Measurements from ENCODE around the gene KDM4B.
"Not testable (repeated sequence)": the region's sequence is repeated elsewhere in the genome, so short reads cannot be mapped to it uniquely, and the experiment has no call there.

KDM4B gene

DNA sequence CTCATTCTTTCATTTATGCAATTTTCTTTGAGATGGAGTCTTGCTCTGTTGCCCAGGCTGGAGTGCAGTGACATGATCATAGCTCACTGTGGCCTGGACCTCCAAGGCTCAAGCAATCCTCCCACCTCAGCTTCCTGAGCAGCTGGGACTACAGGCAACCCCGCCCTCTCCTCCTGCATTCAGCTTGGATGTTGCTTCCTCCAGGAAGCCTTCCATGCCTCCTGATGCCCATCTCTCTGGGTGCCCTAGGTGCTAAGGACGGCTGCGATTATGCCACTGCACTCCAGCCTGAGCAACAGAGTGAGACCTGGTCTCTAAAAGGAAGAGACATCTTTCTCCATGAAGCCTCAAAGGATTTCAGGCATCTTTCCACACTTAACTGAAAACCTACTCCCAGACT is 209.9 kb downstream of the KDM4B start:
- no peak for DNase-seq (ENCODE audit: low read depth)

DNA sequence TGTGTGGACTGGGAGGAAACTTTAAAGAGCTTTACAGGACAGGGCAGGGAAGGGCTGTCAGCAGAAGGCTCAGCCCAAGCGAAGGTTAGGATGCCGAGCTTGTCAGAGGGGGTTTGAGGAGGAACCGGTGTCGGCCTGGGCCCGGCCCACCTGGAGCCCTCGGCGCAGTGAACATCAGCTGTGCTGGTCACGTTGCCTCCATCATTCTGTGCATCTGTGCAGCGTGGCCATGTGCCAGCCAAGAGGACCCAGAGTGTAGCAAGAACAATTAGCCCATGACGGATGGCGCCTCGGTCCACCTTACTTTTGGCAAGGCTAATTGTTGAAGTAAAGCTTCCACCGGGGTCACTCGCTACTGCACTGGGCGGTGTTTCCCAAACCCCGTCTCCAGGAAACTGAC is 210.3 kb downstream of the KDM4B start:
- DNase-seq (ENCODE audit: low read depth), result no peak

DNA sequence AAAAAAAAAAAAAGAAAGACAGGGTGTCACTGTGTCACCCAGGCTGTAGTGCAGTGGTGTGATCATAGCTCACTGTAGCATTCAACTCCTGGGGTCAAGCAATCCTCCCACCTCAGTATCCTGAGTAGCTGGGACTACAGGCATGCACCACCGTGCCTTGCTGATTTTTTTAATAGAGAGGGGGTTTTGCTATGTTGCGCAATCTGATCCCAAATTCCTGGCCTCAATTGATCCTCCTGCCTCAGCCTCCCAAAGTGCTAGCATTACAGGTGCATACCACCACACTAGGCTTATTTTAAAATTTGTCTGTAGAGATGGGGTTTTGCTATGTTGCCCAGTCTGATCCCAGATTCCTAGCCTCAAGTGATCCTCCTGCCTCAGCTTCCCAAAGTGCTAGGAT is 212.4 kb downstream of the KDM4B start:
- no peak for DNase-seq (ENCODE audit: low read depth)

DNA sequence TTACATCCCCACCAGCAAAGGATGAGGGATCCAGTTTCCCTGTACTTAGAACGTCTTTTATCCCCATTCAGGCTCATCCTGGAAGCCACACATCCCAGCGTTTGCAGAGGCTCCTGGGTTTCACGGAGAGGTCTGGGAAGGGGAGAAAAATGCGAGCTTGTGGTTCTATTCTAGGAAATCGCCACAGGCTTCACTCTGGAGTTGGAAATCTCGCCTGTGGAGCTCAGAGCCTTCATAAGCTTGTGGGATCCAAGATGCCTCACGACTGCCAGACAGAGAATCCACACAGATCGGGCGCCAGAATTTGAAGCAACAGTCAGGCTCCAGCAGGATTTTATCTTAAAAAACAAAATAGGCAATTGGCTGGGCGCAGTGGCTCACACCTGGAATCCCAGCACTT is 213.8 kb downstream of the KDM4B start:
- DNase-seq (ENCODE audit: low read depth), result no peak

DNA sequence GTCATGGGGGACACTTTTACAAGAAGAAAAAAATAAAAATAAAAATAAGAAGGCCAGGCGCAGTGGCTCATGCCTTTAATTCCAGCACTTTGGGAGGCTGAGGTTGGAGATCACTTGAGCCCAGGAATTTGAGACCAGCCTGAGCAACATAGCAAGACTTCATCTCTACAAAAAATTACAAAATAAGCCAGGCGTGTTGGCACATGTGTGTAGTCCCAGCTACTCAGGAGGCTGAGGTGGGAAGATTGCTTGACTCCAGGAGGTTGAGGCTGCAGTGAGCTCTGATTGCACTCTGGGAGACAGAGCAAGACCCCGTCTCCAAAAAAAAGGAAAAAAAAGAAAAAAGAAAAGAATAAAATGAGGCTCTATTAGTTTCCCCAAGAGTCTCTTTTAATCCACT is 214.7 kb downstream of the KDM4B start:
- no peak for DNase-seq (ENCODE audit: low read depth)

GRCh38 chr19:5184930-5185329 is 216.0 kb downstream of the KDM4B start:
- DNase-seq (ENCODE audit: low read depth), result no peak

- peak; percentile 93 for DNase-seq (ENCODE audit: low read depth)
Observed at GRCh38 chr19:5186293-5187050, 217.6 kb downstream of the KDM4B start.

GRCh38 chr19:5188548-5189317 is 219.8 kb downstream of the KDM4B start:
- no peak for DNase-seq (ENCODE audit: low read depth)

DNA sequence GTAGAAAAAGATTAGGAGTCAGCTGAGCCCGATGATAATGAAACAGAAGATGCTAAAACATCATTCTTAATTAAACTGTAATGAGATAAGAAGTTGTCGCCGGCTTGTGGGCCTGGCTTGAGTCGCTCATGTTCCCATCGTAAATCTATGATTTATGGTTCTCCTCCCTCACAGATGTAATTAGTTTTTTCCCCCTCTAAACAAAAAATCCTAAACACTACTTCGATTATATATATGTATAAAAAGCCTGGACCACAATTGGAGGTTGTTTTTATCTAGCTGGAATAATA is 220.3 kb downstream of the KDM4B start:
- DNase-seq (ENCODE audit: low read depth), result no peak

DNA sequence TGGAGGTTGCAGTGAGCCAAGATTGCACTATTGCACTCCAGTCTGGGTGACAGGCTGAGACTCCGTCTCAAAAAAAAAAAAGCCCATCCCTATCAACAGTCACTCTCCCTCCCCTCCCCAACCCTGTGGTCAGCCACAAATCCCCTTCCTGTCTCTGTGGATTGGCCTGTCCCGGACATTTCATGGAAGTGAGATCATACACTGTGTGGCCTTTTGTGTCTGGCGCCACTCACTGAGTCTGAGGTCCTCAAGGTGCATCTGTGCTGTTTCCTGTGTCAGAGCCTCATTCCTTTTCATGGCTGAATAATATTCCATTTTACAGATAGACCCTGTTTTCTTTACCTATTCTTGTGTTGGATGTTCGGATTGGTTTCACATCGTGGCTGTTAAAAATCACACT is 222.2 kb downstream of the KDM4B start:
- DNase-seq (ENCODE audit: low read depth), result no peak

- no peak for DNase-seq (ENCODE audit: low read depth)
Observed at GRCh38 chr19:5192568-5192967, 223.7 kb downstream of the KDM4B start.

DNA sequence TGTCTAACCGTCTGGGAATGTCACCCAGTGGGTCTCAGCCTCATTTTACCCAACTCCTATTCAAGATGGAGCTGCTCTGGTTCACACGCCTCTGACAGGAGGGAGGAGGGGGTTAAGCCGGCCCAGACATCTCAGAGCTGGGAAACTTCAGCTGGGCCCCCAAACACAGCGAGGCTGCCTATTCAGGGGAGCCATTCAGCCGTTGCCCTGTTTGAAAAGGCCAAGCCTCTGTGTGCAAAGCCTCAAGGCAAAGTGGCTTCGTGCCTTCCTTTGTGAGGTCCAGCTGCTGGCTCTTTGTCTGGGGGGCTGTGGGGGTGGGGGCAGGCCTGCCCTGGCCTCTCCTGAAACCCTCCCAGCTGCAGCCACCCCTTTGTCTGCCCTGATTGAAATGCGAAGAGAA is 224.3 kb downstream of the KDM4B start:
- no peak for DNase-seq (ENCODE audit: low read depth)

GRCh38 chr19:5194641-5195040 is 225.7 kb downstream of the KDM4B start:
- no peak for DNase-seq (ENCODE audit: low read depth)

DNA sequence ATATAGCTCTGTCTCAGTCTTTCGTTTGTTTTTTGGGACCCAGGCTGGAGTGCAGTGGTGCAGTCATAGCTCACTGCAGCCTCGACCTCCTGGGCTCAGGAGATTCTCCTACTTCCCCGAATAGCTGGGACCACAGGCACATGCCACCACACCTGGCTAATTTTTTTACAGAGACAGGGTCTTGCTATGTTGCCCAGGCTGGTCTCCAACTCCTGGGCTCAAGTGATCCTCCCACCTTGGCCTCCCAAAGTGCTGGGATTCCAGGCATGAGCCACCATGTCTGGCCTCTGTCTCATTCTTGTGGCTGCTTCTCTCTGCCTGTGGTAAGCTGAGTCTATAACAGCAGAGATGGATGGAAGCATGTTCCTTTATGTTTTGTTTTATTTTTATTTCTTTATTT is 226.7 kb downstream of the KDM4B start:
- DNase-seq (ENCODE audit: low read depth), result not testable (repeated sequence)

GRCh38 chr19:5196832-5197231 is 227.9 kb downstream of the KDM4B start:
- DNase-seq (ENCODE audit: low read depth), result no peak

- no peak for DNase-seq (ENCODE audit: low read depth)
Observed at GRCh38 chr19:5200844-5201243, 231.9 kb downstream of the KDM4B start.

DNA sequence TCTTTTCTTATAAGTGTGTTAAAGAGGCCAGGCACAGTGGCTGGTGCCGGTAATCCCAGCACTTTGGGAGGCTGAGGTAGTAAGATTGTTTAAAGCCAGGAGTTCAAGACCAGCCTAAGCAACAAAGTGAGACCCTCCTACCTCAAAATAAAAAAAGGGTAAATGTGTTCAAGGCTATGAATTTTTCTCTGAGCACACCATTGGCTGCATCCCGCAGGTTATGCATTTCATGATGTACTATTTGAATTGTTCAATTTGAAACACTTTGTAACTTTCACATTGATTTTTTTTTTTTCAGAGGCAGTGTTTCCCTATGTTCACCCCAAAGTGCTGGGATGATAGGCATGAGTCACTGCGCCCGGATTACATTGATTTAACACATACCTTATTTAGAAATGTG is 233.6 kb downstream of the KDM4B start:
- DNase-seq (ENCODE audit: low read depth), result no peak
